ENCODE results near the gene RAD1. TPM values are rescaled to one million over a fixed set of nuclear protein-coding genes. Genes with fewer than 3 reads are reported as not detected.

RAD1 gene
- total RNA-seq, 3 donors from 2014 or later (not counting 1 experiment from before 2014, with no cell fraction given), result 24.3 to 30.9 (median 29.7) TPM

DNA sequence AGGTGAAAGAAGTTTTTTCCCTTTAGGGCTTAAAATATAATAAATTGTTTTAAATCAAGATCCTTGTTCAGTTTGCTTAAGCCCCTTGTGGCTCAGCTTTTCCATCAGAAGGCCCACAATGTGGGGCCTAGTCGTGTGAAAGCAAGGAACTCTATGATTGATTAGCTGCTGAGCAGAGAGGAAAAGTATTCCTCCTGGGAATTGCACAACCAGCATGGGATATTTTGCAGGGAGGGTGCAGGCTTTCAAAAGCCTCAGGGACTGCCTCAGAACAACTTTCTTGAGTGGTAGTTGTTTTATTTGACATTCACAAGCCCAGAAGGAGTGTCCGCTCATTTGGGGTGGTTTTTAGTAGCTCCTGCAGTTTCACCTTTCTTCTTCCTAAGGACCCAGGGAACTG lies 56.5 kb downstream of the RAD1 start:
- TF ChIP-seq, protein P1, sequence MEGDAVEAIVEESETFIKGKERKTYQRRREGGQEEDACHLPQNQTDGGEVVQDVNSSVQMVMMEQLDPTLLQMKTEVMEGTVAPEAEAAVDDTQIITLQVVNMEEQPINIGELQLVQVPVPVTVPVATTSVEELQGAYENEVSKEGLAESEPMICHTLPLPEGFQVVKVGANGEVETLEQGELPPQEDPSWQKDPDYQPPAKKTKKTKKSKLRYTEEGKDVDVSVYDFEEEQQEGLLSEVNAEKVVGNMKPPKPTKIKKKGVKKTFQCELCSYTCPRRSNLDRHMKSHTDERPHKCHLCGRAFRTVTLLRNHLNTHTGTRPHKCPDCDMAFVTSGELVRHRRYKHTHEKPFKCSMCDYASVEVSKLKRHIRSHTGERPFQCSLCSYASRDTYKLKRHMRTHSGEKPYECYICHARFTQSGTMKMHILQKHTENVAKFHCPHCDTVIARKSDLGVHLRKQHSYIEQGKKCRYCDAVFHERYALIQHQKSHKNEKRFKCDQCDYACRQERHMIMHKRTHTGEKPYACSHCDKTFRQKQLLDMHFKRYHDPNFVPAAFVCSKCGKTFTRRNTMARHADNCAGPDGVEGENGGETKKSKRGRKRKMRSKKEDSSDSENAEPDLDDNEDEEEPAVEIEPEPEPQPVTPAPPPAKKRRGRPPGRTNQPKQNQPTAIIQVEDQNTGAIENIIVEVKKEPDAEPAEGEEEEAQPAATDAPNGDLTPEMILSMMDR (IDR thresholded peaks at IDR 0.05), result no peak
- Histone ChIP-seq H3K4me1 (ENCODE audit: control insufficient read depth, insufficient read depth, low read length) (no peaks in the 10 kb centered on the region), H3K27me3 (ENCODE audit: control insufficient read depth, insufficient read depth, low read length) (no peaks in the 10 kb centered on the region), H3K9me3 (ENCODE audit: control insufficient read depth, insufficient read depth, low read length) (no peaks in the 10 kb centered on the region), H3K27ac (ENCODE audit: low read length) (no peak overlapping the region), H3K36me3 (ENCODE audit: control insufficient read depth, insufficient read depth, low read length) (no peaks in the 10 kb centered on the region), H3K4me3 (ENCODE audit: low read length) (no peak overlapping the region)
- no peak overlapping the region for H3K4me3 Mint-ChIP-seq
- peaks cover 0 to 3% of the 10 kb centered on the region in 2 donors for H3K27me3 Mint-ChIP-seq (ENCODE audit: low read depth in 2 of 2)
- intact Hi-C loops (cut with micrococcal nuclease), result no loop called here
- no peak overlapping the region for H3K27ac Mint-ChIP-seq
- no peaks in the 10 kb centered on the region for H3K4me1 Mint-ChIP-seq
- 80% methylated on average over 2 of the region's 2 CpGs for WGBS (ENCODE audit: insufficient coverage)
- no peaks in the 10 kb centered on the region for H3K9me3 Mint-ChIP-seq
- DNase-seq, result no peak
- H3K36me3 Mint-ChIP-seq, result no peaks in the 10 kb centered on the region
- no peak for ATAC-seq

DNA sequence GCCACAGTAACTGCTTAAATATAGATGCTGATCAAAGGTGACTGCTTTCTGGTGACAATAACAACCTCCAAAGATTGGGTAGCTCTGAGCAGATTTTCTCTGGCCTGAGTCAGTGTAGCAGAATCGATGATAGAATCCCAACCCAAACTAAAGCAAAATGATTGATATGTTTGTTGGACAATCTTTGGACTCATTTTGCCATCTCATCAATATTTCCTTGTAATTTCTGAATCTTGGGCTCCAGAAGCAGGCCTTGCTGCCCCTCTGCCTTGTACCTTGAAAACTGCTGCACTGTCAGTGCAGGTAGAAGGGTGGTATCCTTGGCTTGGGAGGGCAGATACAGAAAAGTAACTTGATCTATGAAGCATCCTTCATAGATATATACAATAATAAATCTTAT lies 57.4 kb downstream of the RAD1 start:
- ATAC-seq (no peak), DNase-seq (no peak)
- WGBS (ENCODE audit: insufficient coverage), result no CpG with 5 or more reads among the region's 1 CpG
- Histone ChIP-seq H3K4me1 (ENCODE audit: control insufficient read depth, insufficient read depth, low read length) (no peaks in the 10 kb centered on the region), H3K27me3 (ENCODE audit: control insufficient read depth, insufficient read depth, low read length) (no peaks in the 10 kb centered on the region), H3K9me3 (ENCODE audit: control insufficient read depth, insufficient read depth, low read length) (no peaks in the 10 kb centered on the region), H3K4me3 (ENCODE audit: low read length) (no peak overlapping the region), H3K27ac (ENCODE audit: low read length) (no peak overlapping the region), H3K36me3 (ENCODE audit: control insufficient read depth, insufficient read depth, low read length) (no peaks in the 10 kb centered on the region)
- H3K36me3 Mint-ChIP-seq, result no peaks in the 10 kb centered on the region
- intact Hi-C loops (cut with micrococcal nuclease), result no loop called here
- H3K4me3 Mint-ChIP-seq, result no peak overlapping the region
- H3K27ac Mint-ChIP-seq, result no peak overlapping the region
- peaks cover 0 to 3% of the 10 kb centered on the region in 2 donors for H3K27me3 Mint-ChIP-seq (ENCODE audit: low read depth in 2 of 2)
- TF ChIP-seq, protein P1 (IDR thresholded peaks at IDR 0.05), result no peak
- H3K4me1 Mint-ChIP-seq, result no peaks in the 10 kb centered on the region
- no peaks in the 10 kb centered on the region for H3K9me3 Mint-ChIP-seq

DNA sequence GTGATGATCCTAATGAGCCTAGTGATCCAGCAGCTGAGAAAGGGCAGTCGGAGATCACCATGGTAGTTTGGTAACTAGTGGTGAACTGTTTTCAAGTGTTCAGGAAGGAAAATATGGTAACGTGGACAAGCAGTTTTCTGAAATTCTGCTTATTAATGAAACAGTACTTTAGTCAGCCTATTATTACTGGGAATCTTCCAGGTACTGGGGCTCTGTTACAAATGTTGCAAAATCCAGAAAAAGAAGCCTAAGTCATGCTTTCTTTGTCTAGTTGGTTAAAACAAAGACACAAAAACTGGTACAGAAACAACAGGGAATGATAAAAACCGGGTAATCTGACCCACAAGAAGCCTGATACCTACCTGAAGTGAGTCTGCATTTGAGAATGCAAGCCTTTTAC lies 58.1 kb downstream of the RAD1 start:
- H3K4me1 ChIP-seq (ENCODE audit: control insufficient read depth, insufficient read depth, low read length), result no peaks in the 10 kb centered on the region
- TF ChIP-seq, protein P1 (IDR thresholded peaks at IDR 0.05), result no peak
- Mint-ChIP-seq H3K4me1 (no peaks in the 10 kb centered on the region), H3K9me3 (no peaks in the 10 kb centered on the region), H3K4me3 (no peak overlapping the region), H3K27ac (no peak overlapping the region), H3K36me3 (no peaks in the 10 kb centered on the region), H3K27me3 (ENCODE audit: low read depth in 2 of 2) (peaks cover 0 to 7% of the 10 kb centered on the region in 2 donors)
- no peak for ATAC-seq
- H3K9me3 ChIP-seq (ENCODE audit: control insufficient read depth, insufficient read depth, low read length), result no peaks in the 10 kb centered on the region
- WGBS (ENCODE audit: insufficient coverage), result 86% methylated on average over 3 of the region's 3 CpGs
- no peaks in the 10 kb centered on the region for H3K27me3 ChIP-seq (ENCODE audit: control insufficient read depth, insufficient read depth, low read length)
- no peak for DNase-seq
- H3K4me3 ChIP-seq (ENCODE audit: low read length), result no peak overlapping the region
- no peaks in the 10 kb centered on the region for H3K36me3 ChIP-seq (ENCODE audit: control insufficient read depth, insufficient read depth, low read length)
- intact Hi-C loops (cut with micrococcal nuclease), result no loop called here
- H3K27ac ChIP-seq (ENCODE audit: low read length), result no peak overlapping the region

Other genes starting within 250 kb of the RAD1 start
- under 1 TPM in 1 of 3 donors, not detected in 2; 0.48 TPM for gene TTC23L, start 76.3 kb downstream of the RAD1 start, total RNA-seq
- gene BRIX1, start 207 bp upstream of the RAD1 start, total RNA-seq, result 10 to 100 TPM; 18.0 to 30.9 (median 30.6) TPM
- gene DNAJC21, start 14.1 kb upstream of the RAD1 start, total RNA-seq, result 10 to 100 TPM; 46.8 to 57.9 (median 56.1) TPM
- gene AGXT2, start 132.4 kb upstream of the RAD1 start, total RNA-seq, result not detected